Adipose tissue (tissue), 3 donors: ENCODE data around the gene TAF4B. TPM values are rescaled to one million over a fixed set of nuclear protein-coding genes. Genes with fewer than 3 reads are reported as not detected.
"Not testable (repeated sequence)": the region's sequence is repeated elsewhere in the genome, so short reads cannot be mapped to it uniquely, and the experiment has no call there.

Experiments
- H3K27ac ChIP-seq: one replicate; pipeline ENCODE4 v1.5.1; 2013; ENCODE audit warnings: low read depth, low read length
- WGBS, 3 donors: extraction: QIAGEN DNeasy Blood & Tissue Kit; methylation state at CpG; one replicate each; pipeline ENCODE4 v1.1.7; 2013; 5-methylcytosine and 5-hydroxymethylcytosine counted together
- polyA plus RNA-seq, 3 donors: library from polyadenylated mRNA; stranded (reverse); fragments of 200-250 nt; gene quantifications; one replicate each; pipeline ENCODE4 v1.2.3, GENCODE V29; 2013
- donor health status: healthy with polysubstance abuse.
- donor health status: Bipolar disorder and iron deficiency.
- donor health status: healthy.

Gene TAF4B, protein sequence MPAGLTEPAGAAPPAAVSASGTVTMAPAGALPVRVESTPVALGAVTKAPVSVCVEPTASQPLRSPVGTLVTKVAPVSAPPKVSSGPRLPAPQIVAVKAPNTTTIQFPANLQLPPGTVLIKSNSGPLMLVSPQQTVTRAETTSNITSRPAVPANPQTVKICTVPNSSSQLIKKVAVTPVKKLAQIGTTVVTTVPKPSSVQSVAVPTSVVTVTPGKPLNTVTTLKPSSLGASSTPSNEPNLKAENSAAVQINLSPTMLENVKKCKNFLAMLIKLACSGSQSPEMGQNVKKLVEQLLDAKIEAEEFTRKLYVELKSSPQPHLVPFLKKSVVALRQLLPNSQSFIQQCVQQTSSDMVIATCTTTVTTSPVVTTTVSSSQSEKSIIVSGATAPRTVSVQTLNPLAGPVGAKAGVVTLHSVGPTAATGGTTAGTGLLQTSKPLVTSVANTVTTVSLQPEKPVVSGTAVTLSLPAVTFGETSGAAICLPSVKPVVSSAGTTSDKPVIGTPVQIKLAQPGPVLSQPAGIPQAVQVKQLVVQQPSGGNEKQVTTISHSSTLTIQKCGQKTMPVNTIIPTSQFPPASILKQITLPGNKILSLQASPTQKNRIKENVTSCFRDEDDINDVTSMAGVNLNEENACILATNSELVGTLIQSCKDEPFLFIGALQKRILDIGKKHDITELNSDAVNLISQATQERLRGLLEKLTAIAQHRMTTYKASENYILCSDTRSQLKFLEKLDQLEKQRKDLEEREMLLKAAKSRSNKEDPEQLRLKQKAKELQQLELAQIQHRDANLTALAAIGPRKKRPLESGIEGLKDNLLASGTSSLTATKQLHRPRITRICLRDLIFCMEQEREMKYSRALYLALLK
- 1 to 10 TPM; 1.9 to 3.9 (median 2.0) TPM for polyA plus RNA-seq

DNA sequence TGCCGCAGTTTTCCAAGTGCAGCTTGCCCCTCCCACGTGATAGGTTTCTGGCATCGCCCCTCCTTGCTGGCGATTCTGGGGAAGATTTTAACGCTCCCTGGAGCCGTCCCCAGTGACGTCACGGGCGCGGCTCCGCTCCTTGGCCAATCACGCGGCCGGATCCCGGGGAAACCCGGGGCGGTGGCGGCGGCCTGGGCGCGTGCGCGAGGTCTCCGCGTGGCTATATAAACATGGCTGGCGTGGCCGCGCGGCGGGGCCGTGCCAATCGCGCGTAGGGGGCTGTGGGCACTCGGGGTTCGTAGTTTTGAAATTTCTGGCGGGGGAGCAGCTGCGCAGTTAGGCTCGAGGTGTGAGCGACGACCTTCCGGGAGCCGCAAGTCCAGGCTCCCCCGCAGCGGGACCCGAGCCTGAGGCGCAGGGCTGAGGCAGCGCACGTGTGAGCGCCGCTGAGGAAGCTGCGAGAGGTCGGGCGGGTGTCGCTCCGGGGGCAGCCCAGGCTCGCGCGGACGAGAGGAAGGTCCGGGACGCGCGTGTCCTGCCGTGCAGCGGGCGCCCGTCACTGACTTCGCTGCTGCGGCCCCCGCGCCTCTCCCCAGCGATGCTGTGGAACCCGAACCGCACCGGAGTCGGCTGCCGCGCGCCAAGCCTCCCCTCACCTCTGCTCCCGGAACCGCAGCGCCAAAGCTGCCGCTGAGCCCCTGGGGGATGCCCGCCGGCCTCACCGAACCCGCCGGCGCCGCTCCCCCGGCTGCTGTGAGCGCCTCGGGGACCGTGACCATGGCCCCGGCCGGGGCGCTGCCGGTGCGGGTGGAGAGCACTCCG, at the start of gene TAF4B:
Gene TAF4B, plus strand, starts transcription at position 217 of the 822 bp plus-strand sequence. Its CDS starts 489 bp downstream, at position 706.
- no peak within 1 kb of the TSS for H3K27ac ChIP-seq
- 0 to 1% (median 0%) methylated on average over 76 to 101 of the region's 101 CpGs for WGBS, 3 donors

DNA sequence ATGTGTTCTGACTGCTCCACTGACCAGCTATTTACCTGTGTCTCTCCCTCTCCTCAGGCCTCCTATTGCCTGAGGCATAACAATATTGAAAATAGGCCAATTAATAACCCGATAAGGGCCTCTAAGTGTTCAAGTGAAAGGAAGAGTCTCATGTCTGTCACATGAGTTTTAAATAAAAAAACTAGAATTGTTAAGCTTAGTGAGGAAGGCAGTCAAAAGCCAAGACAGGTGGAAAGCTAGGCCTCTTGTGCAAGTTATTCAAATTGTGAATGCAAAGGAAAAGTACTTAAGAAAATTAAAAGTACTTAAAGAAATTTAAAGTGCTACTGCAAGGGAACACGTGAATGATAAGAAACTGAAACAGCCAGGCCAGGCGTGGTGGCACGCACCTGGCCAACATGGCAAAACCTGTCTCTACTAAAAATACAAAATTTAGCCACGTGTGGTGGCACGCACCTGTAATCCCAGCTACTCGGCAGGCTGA, 44.9 kb upstream of the TAF4B start:
- no peak overlapping the region for H3K27ac ChIP-seq
- 92 to 96% (median 93%) methylated on average over 7 of the region's 7 CpGs for WGBS, 3 donors

DNA sequence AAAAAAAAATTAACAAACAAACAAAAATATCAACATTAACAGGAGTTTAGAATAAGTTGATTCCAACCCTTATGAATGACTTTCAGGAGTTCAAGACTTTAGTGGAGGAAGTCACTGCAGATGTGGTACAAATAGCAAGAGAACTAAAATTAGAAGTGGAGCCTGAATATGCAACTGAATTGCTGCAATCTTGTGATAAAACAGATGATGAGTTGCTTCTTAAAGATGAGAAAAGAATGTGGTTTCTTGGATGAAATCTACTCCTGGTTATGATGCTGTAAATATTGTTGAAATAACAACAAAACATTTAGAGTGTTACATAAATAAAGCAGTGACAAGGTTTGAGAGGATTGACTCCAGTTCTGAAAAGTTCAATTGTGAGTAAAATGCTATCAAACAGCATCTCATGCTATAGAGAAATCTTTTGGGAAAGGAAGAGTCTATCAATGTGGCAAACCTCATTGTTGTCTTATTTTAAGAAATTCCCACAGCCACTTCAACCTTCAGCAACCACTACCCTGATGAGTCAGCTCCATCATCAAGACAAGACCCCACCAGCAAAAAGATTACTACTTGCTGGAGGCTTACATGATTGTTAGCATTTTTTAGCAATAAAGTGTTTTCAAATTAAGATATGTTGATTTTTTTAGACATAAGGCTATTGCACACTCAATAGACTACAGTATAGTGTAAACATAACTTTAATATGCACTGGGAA, 42.7 kb upstream of the TAF4B start:
- H3K27ac ChIP-seq, result no peak overlapping the region

DNA sequence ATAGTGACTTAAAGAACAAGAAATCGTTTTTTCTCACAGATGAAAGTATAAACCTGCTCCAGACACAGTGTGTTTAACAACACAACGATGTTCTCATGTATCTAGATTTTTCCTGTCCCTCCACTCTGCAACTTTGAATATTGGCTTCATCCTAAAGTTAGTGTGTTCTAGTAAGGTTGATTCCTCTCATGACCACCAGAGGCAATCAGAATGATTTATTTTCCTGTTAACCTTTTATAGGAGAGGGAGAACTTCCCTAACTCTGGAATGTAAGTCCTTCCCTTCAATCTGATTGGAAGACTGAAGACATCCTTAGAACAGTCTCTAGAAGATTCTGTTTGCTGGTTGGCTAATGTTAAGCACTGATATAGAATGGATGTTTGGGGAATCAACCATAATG, 41.0 kb upstream of the TAF4B start:
- whole genome bisulfite sequencing, 3 donors, result 55 to 74% (median 71%) methylated on average over 2 of the region's 2 CpGs
- H3K27ac ChIP-seq, result no peak overlapping the region

DNA sequence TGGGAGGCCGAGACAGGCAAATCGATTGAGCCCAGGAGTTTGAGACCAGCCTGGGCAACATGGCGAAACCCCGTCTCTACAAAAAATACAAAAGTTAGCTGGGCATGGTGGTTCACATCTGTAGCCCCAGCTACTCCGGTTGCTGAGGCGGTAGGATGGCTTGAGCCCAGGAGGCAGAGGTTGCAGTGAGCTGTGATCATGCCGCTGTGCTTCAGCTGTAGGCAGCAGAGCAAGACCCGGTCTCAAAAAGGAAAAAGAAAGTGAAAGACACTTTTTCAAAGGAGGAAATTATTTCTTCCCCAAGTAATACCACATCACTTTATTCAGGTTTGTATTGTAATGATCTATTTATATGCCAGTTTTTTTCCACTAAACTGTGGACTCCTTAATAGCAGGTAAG, 35.7 kb upstream of the TAF4B start:
- WGBS, 3 donors, result 69 to 82% (median 79%) methylated on average over 8 of the region's 8 CpGs
- H3K27ac ChIP-seq, result no peak overlapping the region

DNA sequence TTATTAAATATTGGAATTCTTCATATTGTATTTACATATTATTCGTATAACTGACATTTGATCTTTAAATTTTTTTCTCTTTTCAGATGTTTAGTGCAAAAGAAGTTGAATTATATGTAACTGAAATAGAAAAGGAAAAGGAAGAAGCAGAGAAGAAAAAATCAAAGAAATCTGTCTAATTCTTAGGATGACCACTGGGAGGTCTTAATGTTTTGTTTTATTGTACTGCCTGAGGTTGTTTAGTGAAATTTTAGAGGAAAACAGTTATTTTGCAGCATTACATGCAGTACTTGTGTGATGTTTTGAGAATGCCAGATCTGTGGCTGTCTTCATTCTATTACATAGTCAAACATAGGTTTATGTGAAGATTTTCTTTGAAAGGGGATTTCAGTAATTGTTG, 34.0 kb upstream of the TAF4B start:
- WGBS, 3 donors, result 73 to 93% (median 82%) methylated on average over 1 of the region's 1 CpG
- H3K27ac ChIP-seq, result no peak overlapping the region

DNA sequence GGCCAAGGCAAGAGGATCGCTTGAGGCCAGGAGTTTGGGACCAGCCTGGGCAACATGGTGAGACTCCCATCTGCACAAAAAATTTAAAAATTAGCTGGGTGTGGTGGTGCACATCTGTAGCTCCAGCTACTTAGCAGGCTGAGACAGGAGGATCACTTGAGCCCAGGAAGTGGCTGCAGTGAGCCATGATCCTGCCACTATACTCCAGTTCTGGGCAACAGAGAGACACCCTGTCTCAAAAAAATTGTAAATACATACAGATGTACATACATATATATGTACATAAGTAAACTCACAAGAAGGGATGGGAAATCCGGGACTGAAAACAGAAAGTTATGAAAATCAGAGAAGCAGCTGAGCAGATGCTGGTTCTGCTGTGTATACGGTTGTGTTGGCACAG, 29.6 kb upstream of the TAF4B start:
- no peak overlapping the region for H3K27ac ChIP-seq
- 93 to 94% (median 93%) methylated on average over 3 of the region's 3 CpGs for WGBS, 3 donors

DNA sequence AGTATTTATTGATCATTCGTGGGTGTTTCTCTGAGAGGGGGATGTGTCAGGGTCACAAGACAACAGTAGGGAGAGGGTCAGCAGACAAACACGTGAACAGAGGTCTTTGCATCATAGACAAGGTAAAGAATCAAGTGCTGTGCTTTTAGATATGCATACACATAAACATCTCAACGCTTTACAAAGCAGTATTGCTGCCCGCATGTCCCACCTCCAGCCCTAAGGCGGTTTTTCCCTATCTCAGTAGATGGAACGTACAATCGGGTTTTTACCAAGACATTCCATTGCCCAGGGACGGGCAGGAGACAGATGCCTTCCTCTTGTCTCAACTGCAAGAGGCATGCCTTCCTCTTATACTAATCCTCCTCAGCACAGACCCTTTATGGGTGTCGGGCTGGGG, 24.2 kb upstream of the TAF4B start:
- not testable (repeated sequence) for H3K27ac ChIP-seq
- 76 to 80% (median 79%) methylated on average over 8 of the region's 9 CpGs for whole genome bisulfite sequencing, 3 donors

DNA sequence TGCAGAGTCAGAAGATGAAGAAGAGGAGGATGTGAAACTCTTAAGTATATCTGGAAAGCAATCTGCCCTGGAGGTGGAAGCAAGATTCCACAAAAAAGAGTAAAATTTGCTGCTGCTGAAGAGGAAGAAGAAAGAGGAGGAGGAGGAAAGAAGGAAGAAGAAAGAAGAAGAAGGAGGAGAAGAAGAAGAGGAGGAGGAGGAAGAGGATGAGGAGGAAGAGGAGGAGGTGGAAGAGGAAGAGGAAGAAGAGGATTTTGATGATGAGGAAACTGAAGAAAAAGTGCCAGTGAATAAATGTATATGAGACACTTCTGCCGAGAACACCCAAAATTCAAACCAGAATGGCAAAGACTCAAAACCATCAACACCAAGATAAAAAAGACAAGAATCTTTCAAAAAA, 20.9 kb upstream of the TAF4B start:
- H3K27ac ChIP-seq, result no peak overlapping the region
- 90 to 94% (median 91%) methylated on average over 1 of the region's 1 CpG for WGBS, 3 donors

DNA sequence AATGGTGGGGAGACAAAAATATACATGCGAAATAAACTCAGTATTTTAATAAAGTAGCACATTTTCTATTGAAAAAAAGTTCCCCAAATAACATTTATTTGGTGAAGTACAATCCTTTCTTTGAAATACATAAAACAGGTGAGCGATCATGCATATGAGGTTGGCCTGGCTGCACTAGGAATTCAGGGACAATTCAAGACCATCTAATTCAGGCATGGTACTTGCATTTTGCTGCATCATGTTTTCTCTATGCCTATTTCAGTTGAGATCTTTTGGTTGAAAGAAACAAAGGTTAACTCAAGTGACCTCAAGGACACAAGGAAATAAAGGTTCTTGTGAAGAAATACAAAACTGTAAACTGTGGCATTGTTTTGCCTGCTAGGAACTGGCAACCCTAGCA, 19.8 kb upstream of the TAF4B start:
- H3K27ac ChIP-seq, result no peak overlapping the region
- WGBS, 3 donors, result 93 to 99% (median 95%) methylated on average over 2 of the region's 2 CpGs

DNA sequence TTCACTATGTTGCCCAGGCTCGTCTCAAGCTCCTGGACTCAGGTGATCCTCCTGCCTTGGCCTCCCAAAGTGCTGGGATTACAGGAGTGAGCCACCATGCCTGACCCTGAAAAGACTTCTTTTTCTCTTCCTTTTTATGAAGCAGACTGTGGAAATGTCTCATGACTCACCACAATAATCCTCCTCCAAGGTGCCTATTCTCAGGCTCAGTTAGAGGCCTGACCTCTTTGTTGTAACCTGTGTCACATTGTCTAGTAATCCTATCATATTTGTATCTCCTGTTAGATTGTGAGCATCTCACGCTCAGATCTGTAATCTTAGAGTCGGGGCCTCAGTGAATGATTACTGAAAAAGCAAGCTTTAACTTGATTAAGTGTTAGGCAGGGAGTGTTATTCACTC, 18.3 kb upstream of the TAF4B start:
- 75 to 94% (median 89%) methylated on average over 3 of the region's 3 CpGs for WGBS, 3 donors
- H3K27ac ChIP-seq, result no peak overlapping the region

DNA sequence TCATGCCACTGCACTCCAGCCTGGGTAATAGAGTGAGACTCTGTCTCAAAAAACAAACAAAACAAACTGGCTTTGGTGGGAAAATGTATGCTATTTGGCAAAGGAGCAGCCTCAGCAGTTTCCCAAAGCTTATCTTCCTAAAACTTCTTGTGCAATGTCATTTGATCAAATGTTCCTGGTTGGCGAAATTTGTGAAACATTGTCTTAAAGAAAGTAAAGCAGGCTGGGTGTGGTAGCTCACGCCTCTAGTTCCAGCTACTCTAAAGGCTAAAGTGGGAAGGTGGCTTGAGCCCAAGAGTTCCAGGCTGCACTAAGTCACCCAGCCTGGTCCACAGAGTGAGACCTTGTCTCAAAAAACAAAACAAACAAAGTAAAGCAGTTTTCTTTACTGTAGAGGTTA, 17.3 kb upstream of the TAF4B start:
- H3K27ac ChIP-seq, result no peak overlapping the region
- 64 to 68% (median 66%) methylated on average over 2 of the region's 2 CpGs for WGBS, 3 donors

DNA sequence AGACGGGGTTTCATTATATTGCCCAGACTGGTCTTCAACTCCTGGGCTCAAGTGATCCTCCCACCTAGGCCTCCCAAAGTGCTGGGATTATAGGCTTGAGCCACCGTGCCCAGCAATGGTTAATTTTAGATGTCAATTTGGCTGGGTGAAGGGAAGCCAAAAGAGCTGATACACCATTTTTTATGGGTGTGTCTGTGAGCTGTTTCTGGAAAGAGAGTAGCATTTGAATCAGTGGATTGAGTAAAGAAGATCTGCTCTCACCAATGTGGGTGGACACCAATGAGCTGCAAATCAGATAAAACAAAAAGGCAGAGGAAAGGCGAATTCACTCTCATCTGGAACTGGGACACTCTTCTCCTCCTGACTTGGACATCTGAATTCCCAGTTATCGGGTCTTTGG, 16.1 kb upstream of the TAF4B start:
- WGBS, 3 donors, result 82 to 92% (median 91%) methylated on average over 4 of the region's 4 CpGs

DNA sequence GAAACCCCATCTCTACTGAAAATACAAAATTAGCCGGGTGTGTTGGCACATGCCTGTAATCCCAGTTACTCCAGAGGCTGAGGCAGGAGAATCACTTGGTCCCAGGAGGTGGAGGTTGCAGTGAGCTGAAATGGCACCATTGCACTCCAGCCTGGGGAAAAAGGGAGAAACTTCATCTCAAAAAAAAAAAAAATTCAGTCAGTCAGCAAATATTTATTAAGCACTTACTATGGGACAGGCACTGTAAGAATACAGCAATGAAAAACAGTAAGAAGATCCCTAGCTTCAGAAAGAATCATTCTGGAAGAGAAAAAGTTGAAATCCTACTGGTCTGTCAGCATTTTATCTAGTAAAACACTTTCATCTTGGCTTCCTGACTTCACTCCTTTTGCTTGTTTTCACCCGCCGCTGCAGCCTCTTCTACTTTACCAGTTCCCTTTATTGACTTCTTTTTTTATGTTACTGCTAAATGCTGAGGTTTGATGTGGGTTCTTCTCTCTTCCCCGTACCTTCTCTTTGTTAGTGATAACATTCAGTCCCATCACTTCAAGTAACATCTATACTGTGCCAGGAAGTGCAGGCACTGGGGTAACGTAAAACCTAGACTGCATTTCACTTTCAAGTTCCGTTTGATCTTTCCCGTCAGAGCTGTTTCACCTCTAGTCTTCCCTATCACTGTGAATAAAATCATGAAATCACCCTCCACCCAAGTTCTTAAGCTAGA, 10.8 kb upstream of the TAF4B start:
- no peak overlapping the region for H3K27ac ChIP-seq
- 37 to 62% (median 48%) methylated on average over 7 of the region's 7 CpGs for WGBS, 3 donors

More for the DNA sequence above, 16.1 kb upstream of the TAF4B start:
- no peak overlapping the region for H3K27ac ChIP-seq

DNA sequence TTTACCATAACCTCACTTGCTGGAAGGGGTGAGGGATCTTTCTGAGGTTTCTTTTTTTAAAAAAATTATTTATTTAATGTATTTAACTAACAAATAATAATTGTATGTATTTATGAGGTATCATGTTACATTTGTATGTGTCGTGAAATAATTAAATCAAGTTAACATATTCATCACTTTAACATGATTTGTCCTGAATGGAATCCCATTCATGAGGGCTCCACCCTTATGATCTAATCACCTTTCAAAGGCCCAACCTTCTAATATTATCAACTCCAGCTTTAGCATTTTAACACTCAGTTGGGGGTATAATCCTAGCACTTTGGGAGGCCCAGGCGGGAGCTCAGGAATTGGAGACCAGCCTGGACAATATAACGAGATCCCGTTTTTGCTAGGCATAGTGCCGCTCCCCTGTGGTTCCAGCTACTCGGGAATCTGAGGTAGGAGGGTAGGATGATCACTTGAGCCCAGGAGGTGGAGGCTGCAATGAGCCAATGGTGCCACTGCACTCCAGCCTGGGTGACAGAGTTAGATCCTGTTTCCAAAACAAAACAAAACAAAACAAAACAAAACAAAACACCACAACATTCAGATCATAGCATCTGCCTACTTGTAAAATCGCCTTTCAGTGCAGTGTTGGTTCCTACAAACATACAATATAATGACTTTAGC, 1.1 kb upstream of the TAF4B start:
- H3K27ac ChIP-seq, result no peak overlapping the region
- WGBS, 3 donors, result 80 to 92% (median 83%) methylated on average over 7 of the region's 7 CpGs

DNA sequence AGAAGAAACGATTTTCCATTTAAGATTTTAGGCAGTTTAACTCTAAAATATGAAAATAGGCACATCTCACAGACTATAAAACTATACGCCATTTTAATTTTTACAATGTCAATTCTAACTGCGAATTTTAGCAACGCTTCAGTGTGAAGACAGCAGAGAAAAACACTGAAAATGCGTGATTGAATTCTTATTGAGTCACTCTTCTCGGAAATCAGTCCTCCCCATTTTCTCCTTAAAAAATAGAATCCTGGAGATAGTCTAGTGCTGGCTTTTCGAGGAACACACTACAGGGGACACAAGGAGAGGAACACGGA, 373 bp upstream of the TAF4B start:
- WGBS, 3 donors, result 10 to 18% (median 11%) methylated on average over 8 of the region's 8 CpGs
- no peak overlapping the region for H3K27ac ChIP-seq

DNA sequence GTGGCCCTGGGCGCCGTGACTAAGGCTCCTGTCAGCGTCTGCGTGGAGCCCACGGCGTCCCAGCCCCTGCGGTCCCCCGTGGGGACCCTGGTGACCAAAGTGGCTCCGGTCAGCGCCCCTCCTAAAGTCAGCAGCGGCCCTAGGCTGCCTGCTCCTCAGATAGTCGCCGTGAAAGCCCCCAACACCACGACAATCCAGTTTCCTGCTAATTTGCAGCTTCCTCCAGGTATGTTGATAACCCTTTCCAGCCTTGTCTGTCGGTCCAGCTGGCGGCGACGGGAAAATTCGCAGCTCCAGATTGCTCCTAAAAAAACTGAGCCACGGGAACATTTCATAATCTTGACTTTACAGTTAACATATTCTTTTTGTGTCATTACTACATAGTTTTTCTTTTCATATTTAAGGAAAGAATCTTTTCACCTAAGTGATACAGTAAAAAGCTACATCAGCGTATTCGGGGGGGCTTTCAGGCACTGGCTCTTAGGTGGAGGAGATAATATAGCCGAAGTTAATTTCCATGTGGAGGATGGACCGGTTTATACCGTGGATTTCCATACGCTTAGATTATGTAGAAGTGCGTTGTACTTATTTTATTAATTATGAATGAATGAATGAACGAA, 916 bp downstream of the TAF4B start:
- 9 to 17% (median 16%) methylated on average over 24 to 28 of the region's 28 CpGs for WGBS, 3 donors
- H3K27ac ChIP-seq, result no peak overlapping the region
